Gastroesophageal sphincter (tissue), 4 donors: ENCODE results near the gene TLK2. TPM values are rescaled to one million over a fixed set of nuclear protein-coding genes. Genes with fewer than 3 reads are reported as not detected.

Experiments used
- ATAC-seq: fragments of 150-250 bp; one replicate; pipeline ENCODE4 v1.9.1; 2016; ENCODE audit warnings: mild to moderate bottlenecking, moderate library complexity
- H3K27ac ChIP-seq, 4 donors: fragments of 200-600 bp; sonication (generic) in 3 of 4; 1 replicate in 3 of 4; 2 replicates in 1 of 4; pipeline ENCODE4 v1.5.1; 2016 to 2019
- H3K27me3 ChIP-seq: fragments of 200-600 bp; sonication (generic); one replicate; pipeline ENCODE4 v1.5.1; 2019
- H3K36me3 ChIP-seq, 2 donors: fragments of 200-600 bp; sonication (generic); one replicate each; pipeline ENCODE4 v1.5.1; 2019; ENCODE audit warnings: control low read depth in 1 of 2
- H3K4me1 ChIP-seq, 3 donors: fragments of 200-600 bp; sonication (generic); 1 replicate in 2 of 3; 2 replicates in 1 of 3; pipeline ENCODE4 v1.5.1; 2016 to 2019; ENCODE audit warnings: control low read depth in 2 of 3
- H3K4me3 ChIP-seq, 2 donors: fragments of 200-600 bp; sonication (generic); one replicate each; pipeline ENCODE4 v1.5.1; 2019; ENCODE audit warnings: mild to moderate bottlenecking in 1 of 2, moderate library complexity in 1 of 2
- H3K9me3 ChIP-seq, 3 donors: fragments of 200-600 bp; sonication (generic); one replicate each; pipeline ENCODE4 v1.5.1; 2017 to 2019; ENCODE audit warnings: control low read depth in 2 of 3
- CTCF ChIP-seq, 4 experiments: fragments of 200-600 bp in 2 of 4; fragments of 450-650 bp in 2 of 4; sonication (generic) in 1 of 4; IDR thresholded peaks; one replicate each; pipeline ENCODE4 v1.5.1; 2017 to 2019; ENCODE audit warnings: antibody characterized with exemption in 4 of 4, mild to moderate bottlenecking in 2 of 4, moderate library complexity in 2 of 4
- EP300 ChIP-seq: sonication (generic); formaldehyde crosslinking; IDR thresholded peaks from one replicate; pipeline ENCODE4 v1.6.1; 2017; ENCODE audit warnings: antibody characterized with exemption, mild to moderate bottlenecking
- POLR2A ChIP-seq, 2 donors: fragments of 450-650 bp; IDR thresholded peaks; one replicate each; pipeline ENCODE4 v1.6.1; 2017; ENCODE audit warnings: antibody characterized with exemption in 2 of 2, mild to moderate bottlenecking in 2 of 2, moderate library complexity in 1 of 2
- POLR2AphosphoS5 ChIP-seq: sonication (generic); formaldehyde crosslinking; IDR thresholded peaks from one replicate; pipeline ENCODE4 v1.6.1; 2017; ENCODE audit warnings: antibody characterized with exemption
- WGBS, 2 donors: methylation state at CpG; one replicate each; pipeline ENCODE4 v1.1.5; 2018; ENCODE audit warnings: low coverage in 1 of 2; 5-methylcytosine and 5-hydroxymethylcytosine counted together
- total RNA-seq, 4 donors: library from RNA; depleted of rRNA; stranded (reverse); fragments of >200 nt; gene quantifications; one replicate each; pipeline ENCODE4 v1.1.0, GENCODE V29; 2016

TLK2 gene
- total RNA-seq, 4 donors from 2014 or later: 42.7 to 69.4 (median 51.3) TPM

DNA sequence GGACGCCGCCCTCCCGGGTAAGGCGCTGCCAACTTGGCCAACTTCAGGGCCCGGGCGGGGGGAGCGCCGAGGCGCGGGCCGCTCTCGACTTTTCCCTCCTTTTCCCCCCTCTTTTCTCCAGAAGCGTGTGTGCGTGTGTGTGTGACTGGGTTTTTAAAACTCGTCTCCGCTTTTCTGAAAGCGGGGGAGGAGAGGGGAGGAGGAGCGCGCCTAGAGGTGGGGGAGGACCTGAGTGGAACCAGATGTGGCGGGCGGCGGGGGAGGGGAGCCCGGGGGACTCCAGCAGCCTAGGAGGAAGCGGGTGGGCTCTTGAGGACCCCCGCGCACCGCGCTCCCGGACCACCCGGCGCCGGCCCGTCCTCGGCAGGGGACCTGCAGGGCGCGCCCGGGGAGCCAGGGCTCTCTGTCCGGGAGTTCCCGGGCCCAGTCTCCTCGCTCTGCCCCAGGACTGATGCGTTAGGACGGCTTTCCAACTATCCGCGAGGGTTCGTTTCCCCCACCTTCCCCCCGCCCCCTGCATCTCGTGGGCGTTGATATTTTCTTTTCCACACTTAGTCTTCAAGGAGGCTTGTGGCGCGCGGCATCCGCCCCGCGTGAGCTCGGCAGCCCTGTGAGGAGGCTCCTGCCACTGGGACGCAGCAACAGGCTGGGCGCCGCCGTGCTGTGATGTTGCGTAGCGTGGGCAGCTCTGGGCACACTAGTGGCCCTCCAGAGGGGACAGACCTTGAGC lies 149.4 kb downstream of the TLK2 start:
- Histone ChIP-seq H3K9me3 (no peaks in the 10 kb centered on the region), H3K4me3 (peak overlapping the region; percentile 26 to 66), H3K27me3 (peaks cover 53% of the 10 kb centered on the region), H3K27ac (peak overlapping the region; percentile 12 to 89 (median 86)), H3K36me3 (peaks cover 0 to 12% of the 10 kb centered on the region in 2 donors), H3K4me1 (peaks cover 0 to 57% (median 6%) of the 10 kb centered on the region in 3 donors)
- WGBS, 2 donors: 4% methylated on average over 14 of the region's 61 CpGs; no CpG with 5 or more reads in 1 of the 2 donors
- ATAC-seq: peak; percentile 39
- TF ChIP-seq CTCF (IDR thresholded peaks at IDR 0.05): no peak
- TF ChIP-seq POLR2A (IDR thresholded peaks at IDR 0.05): peak in 1 of 2 donors; percentile 29
- TF ChIP-seq EP300: no peak
- TF ChIP-seq POLR2AphosphoS5: peak; percentile 11

- ATAC-seq: no peak
- Histone ChIP-seq H3K36me3 (peaks cover 0 to 3% of the 10 kb centered on the region in 2 donors), H3K9me3 (no peaks in the 10 kb centered on the region), H3K4me1 (peaks cover 0 to 61% (median 6%) of the 10 kb centered on the region in 3 donors), H3K4me3 (peak overlapping the region in 1 of 2 donors; percentile 66), H3K27ac (peak overlapping the region in 3 of 4 donors; percentile 85 to 89 (median 86)), H3K27me3 (peaks cover 53% of the 10 kb centered on the region)
- WGBS, 2 donors: 40 to 58% methylated on average over 1 to 6 of the region's 19 CpGs
- TF ChIP-seq POLR2A (IDR thresholded peaks at IDR 0.05) (no peak), EP300 (no peak), CTCF (IDR thresholded peaks at IDR 0.05) (no peak), POLR2AphosphoS5 (no peak)
These were observed 150.4 kb downstream of the TLK2 start for GRCh38 chr17:62628831-62629555.

GRCh38 chr17:62629556-62630364 lies 151.1 kb downstream of the TLK2 start:
- Histone ChIP-seq H3K4me1 (peaks cover 0 to 61% (median 6%) of the 10 kb centered on the region in 3 donors), H3K4me3 (peak overlapping the region in 1 of 2 donors; percentile 66), H3K36me3 (no peaks in the 10 kb centered on the region), H3K9me3 (no peaks in the 10 kb centered on the region), H3K27ac (peak overlapping the region in 3 of 4 donors; percentile 85 to 89 (median 86)), H3K27me3 (peaks cover 53% of the 10 kb centered on the region)
- 64 to 100% methylated on average over 1 to 4 of the region's 19 CpGs for WGBS, 2 donors
- no peak for ATAC-seq
- TF ChIP-seq POLR2A (IDR thresholded peaks at IDR 0.05) (no peak), POLR2AphosphoS5 (no peak), CTCF (IDR thresholded peaks at IDR 0.05) (no peak), EP300 (no peak)

DNA sequence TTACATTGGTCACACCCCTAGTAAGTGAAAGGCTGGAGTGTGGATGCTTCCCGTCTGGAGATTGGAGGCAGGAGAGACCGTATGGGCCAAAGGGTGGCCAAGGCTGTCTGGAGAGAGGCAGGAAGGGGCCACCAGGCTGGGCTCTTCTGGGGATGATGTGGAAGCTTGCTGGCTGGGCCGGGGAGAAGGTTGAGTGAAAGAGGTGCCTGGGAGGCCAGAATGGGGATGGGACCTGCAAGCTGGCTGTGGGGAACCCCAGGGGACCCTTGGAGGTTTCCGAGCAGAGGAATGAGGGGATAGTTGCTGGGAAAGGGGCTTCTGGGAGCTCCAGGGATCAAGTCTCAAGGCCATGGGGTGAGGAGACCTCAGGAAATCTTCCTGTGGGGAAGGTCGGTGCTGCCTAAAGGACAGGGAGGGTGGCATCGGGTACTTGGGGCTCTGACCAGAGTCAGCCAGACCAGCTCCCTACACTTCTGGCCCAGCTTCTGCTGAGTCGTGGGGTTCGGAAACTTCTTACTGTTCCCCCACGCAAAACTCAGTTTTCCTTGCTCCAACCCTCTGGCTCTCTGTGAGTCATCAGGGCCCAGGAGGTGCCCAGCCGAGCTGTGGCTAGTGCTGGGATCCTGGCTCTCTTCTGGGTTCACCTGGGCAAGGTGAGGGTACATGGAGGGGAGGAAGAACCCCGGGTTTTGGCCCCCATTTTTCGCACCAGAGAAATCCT lies 151.9 kb downstream of the TLK2 start:
- WGBS, 2 donors: 81 to 88% methylated on average over 3 to 11 of the region's 12 CpGs
- Histone ChIP-seq H3K27ac (no peak overlapping the region), H3K9me3 (no peaks in the 10 kb centered on the region), H3K36me3 (no peaks in the 10 kb centered on the region), H3K4me3 (no peak overlapping the region), H3K27me3 (peaks cover 53% of the 10 kb centered on the region), H3K4me1 (peaks cover 0 to 57% (median 6%) of the 10 kb centered on the region in 3 donors)
- no peak for ATAC-seq
- TF ChIP-seq EP300 (no peak), CTCF (IDR thresholded peaks at IDR 0.05) (no peak), POLR2A (IDR thresholded peaks at IDR 0.05) (no peak), POLR2AphosphoS5 (no peak)
